Transverse colon (tissue), 4 donors: ENCODE measurements around the gene NHS.

ENCODE experiments used
- CTCF ChIP-seq, 5 experiments: fragments of 200-600 bp in 3 of 5; fragments of 450-650 bp in 2 of 5; sonication (generic) in 3 of 5; IDR thresholded peaks; 1 replicate in 2 of 5; 2 replicates in 3 of 5; pipeline ENCODE4 v1.5.1; 2016 to 2017; ENCODE audit warnings: antibody characterized with exemption in 5 of 5, inconsistent platforms in 3 of 5, mild to moderate bottlenecking in 2 of 5, moderate library complexity in 1 of 5
- EP300 ChIP-seq: sonication (generic); formaldehyde crosslinking; IDR thresholded peaks from one replicate; pipeline ENCODE4 v1.6.1; 2017; ENCODE audit warnings: antibody characterized with exemption, low read depth
- POLR2A ChIP-seq: fragments of 450-650 bp; IDR thresholded peaks from one replicate; pipeline ENCODE4 v1.6.1; 2016; ENCODE audit warnings: antibody characterized with exemption, mild to moderate bottlenecking, moderate library complexity
- POLR2AphosphoS5 ChIP-seq, 3 donors: sonication (generic); formaldehyde crosslinking; IDR thresholded peaks; one replicate each; pipeline ENCODE4 v1.6.1; 2016; ENCODE audit warnings: antibody characterized with exemption in 3 of 3

GRCh38 chrX:17581641-17582040 is 206.6 kb downstream of the NHS start:
- no peak for TF ChIP-seq CTCF (IDR thresholded peaks at IDR 0.05)
- TF ChIP-seq POLR2AphosphoS5 (IDR thresholded peaks at IDR 0.05) = no peak
- TF ChIP-seq POLR2A = no peak
- TF ChIP-seq EP300 = no peak
